GM19023 (cell line): ENCODE data around the gene ZW10.
A peak's percentile ranks its signal among the peaks of the same experiment; 100 is the strongest.
"Not testable (repeated sequence)": the region's sequence is repeated elsewhere in the genome, so short reads cannot be mapped to it uniquely, and the experiment has no call there.

Experiments used
- ATAC-seq: cut with Tn5 transposase; IDR thresholded peaks from one replicate; pipeline ENCODE4 v1.9.1; 2021; ENCODE audit warnings: mild to moderate bottlenecking, moderate library complexity; ENCODE audit not compliant: unreplicated experiment

The ZW10 gene

DNA sequence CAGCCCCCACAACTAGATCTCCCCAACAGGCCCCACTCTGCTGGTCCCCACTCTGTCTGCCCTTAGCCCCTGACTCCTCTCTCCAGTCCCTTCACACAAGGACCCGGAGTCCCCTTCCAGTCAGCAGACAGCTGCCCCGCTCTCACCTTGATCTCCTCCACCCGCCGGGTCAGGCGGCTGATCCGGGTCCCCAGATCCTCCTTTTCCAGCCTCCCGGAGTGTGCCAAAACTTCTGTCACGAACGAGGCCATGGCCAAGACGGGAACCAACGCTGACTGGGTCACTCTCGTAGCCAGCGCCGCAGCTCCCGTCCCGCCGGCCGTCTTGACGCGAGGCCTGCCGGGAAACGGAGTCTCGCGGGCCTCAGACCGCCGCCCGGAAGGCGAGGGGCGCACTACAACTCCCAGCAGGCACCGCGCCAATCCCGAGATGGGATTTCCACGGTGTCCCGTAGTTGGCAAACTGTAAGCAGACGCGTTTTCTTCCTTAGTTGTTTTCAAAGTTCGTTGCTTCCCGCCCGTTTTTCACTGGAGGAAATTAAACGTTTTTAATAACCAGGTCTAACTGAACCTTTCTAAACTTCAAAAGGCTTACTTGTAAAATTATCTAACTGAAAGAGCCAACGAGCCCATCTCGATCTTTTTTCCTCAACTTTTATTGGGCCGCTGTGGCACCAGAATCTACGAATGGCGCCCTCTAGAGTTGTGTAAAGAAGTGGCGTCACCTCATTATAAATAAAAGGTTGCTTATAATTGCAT lies at the start of gene ZW10:
Gene ZW10 (minus strand): TSS at position 277 of the 758 bp plus-strand sequence. CDS start 26 bp downstream, at position 251.
- peak; percentile 98 for ATAC-seq

- ATAC-seq: no peak
Observed at GRCh38 chr11:113818426-113818825, 44.9 kb upstream of the ZW10 start.

GRCh38 chr11:113817626-113818025 lies 44.1 kb upstream of the ZW10 start:
- ATAC-seq: no peak

- ATAC-seq: no peak
Observed at GRCh38 chr11:113817162-113817561, 43.7 kb upstream of the ZW10 start.

GRCh38 chr11:113814181-113814580 lies 40.7 kb upstream of the ZW10 start:
- no peak for ATAC-seq

DNA sequence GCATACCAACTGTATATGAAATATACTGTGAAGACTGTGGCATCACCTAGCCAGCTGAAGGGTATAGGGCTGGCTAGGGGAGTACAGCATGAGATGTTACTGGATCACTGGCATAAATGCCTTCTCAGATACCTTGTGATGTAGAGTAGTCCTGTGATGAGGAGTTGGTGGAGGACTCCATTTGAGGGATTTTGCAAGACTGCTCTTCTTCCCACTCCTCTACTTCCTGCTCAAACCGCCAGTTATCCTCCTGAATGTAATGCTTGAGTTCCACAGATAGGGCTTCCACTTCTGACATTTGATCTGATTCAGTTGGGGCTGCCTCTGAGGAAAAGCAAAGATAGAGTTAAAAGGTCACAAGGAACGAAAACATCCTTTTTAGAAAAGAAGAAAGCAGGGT lies 35.4 kb upstream of the ZW10 start:
- ATAC-seq: no peak

DNA sequence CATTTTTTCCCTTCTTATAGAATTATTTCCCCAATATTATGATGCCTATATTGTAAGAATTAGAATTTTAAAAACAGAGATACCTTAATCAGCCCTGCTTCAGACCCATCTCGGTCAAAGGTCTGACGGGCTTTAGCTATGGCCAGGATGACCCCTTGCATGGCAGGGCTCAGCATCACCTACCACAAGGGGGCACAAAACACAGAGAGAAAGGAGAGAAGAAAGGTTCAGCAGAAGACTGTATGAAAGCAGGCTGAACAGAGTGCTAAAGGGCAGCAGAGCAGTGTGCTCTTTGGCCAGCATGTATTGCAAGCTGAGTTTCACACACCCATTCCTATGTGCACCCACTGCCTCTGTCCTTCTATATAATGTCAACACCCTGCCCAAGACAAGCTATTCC lies 32.9 kb upstream of the ZW10 start:
- ATAC-seq: no peak

DNA sequence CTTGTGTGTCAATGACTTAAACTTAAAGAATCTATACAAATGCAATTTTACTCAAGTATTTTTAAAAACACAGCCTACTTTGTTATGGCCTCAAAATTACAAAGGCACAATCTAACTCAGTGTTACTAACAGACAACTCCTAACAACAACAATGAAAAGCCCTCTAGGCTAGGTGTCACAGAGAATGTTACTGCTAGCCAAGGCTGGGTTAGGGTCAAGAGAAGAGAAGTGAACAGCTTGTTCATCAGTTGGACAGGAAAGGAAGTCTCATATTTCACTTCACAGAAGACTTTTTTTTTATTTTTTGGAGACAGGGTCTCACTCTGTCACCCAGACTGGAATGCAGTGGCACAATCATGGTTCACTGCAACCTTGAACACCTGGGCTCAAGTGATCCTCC lies 32.1 kb upstream of the ZW10 start:
- ATAC-seq: no peak

DNA sequence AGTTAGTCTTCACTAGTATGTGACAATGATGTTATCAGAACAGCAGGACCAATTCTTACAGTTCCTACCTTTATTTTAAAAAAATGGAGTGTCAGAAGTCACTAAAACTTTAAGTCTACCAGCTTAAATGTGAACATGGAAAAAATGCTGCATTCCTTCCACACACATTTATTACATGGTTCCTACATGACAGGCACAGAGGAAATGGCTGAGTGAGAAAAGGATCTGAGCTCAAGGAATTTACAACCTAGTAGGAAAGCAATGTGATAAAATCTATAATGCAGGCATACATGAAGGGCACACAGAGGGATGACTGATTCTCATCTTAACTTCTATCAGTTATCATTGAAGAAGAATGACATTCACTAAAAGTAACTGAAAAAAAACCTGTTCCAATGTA lies 29.1 kb upstream of the ZW10 start:
- ATAC-seq: no peak

- peak; percentile 60 for ATAC-seq
Observed at GRCh38 chr11:113796663-113797259, 23.3 kb upstream of the ZW10 start.

GRCh38 chr11:113789675-113790320 lies 16.3 kb upstream of the ZW10 start:
- no peak for ATAC-seq

DNA sequence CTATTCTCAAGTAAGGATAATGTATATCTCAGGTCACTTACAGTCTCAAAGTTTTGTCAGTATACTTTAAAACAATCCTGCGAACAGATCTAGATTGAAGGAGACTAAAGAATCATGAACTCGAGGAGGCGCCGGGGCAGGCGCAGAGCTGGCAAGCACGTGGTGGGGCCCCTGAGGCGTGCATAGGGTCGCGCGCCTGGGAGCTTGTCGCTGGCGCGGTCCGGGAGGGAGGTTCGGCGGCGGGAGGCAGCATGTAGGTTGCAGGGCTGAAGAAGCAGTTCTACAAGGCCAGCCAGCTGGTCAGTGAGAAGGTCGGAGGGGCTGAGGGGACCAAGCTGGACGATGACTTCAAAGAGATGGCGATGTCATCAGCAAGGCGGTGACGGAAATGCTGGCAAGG lies 15.5 kb upstream of the ZW10 start:
- ATAC-seq: not testable (repeated sequence)

- no peak for ATAC-seq
Observed at GRCh38 chr11:113782134-113782533, 8.6 kb upstream of the ZW10 start.

- no peak for ATAC-seq
Observed at GRCh38 chr11:113781682-113782081, 8.2 kb upstream of the ZW10 start.

DNA sequence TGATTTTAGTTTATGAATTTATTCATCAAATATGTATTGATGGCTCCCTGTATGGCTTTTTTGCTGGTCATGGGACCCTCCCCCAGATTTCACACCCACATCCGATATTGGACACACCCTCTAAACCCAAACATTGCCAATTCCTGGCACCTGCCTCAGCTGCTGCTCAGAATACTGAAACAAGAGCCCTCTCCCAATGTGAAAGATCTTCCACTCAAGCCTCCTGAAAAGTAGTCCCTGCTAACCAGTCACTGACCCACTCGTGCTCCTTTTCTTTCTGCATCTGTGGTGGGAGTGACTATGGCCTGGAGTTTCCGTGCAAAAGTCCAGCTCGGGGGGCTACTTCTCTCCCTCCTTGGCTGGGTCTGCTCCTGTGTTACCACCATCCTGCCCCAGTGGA lies 6.0 kb upstream of the ZW10 start, which contains the start of gene CLDN25:
Gene CLDN25 (plus strand): TSS at position 301 of the 400 bp plus-strand sequence. CDS start 0 bp downstream, at position 301.
- ATAC-seq: no peak

DNA sequence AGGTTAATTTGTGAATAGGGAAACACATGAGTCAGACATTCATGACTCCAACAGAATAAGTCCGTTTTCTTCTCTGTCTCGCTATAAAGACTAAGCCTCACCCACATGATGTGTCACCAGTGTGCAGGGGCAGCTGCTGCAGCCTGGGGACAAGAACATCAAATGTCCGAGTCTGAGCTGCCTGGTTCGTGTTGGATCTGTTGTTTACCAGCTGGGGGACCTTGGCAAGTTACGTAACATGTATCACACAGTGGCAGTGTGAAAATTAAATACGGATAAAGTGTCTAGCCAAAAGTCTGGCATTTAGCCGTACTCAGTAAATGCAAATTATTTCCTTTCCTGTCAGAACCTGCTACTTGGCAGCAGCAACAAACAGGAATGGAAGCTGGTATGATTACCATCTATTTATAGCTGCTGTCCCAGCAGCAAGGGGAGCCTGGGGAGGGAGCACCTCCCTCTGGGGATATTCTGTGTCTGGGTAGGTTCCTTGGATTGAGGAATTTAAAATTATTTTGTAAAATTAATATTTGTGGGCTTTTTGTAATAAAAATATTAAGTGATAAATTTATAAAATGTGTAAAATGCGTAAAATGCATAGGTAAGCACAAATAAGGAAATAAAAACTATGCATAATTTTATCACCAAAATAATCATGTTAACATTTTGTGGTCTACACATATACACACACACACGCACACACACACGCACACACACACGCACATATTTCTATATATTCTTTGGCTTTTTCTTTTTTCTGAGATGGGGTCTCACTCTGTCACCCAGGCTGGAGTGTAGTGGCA lies 4.8 kb upstream of the ZW10 start:
- no peak for ATAC-seq

DNA sequence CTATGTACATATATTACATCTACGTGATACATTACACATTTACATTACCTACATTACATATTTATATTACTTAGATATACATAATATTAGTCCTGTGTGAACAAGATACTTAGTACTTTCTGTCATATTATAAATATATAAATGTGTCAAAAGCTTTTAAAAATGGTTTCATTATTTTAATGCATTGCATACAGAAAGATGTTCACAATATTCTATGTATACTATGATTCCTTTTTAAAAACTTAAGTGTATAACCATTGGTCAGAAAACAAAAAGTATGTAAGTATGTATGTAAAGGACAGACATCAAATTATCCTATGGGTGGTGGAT lies 647 bp upstream of the ZW10 start:
- ATAC-seq: no peak

DNA sequence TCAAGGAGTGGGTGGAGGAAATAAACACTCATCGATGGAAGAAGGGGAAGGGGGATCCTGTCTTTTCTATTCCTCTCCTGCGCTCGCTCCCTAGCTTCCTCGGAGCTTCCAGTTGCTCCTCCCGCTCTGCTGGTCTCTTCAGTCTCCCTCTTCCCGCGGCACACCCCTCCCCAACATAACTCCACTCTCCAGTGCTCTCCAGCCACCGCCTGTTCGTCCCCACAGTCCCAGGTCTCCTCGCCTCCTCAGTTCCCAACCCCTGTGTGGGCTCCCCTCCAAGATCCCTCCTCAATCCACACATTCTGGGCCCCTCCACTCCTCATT lies 438 bp downstream of the ZW10 start:
- peak; percentile 10 for ATAC-seq

- no peak for ATAC-seq
Observed at GRCh38 chr11:113771964-113772363, 1.5 kb downstream of the ZW10 start.

DNA sequence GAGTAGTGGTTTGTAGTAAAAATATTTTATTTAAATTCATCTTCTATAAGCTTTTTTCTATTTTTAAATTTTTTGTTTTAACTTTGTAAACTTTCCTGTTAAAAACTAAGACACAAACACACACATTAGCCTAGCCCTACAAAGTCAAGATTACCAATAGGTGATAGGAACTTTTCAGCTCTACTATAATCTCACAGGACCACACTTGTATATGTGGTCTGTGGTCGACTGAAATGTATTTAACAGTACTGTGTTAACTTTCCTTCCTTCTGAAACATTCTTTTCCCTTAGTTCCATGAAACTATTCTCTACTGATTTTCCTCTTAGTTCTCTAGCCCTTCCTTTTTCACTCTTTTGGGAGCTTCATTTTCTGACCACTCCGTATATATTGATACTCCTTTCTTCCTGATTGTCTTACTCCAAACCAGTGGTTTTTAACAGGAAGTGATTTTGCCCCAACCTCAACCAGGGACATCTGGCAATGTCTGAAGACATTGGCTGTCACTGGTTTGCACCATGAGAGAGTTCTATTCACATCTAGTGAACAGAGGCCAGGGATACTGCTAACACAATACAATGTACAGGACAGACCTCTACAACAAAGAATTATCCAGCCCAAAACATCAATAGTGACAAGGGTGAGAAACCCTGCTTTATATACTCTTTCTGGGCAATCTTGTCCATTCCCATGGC lies 8.8 kb downstream of the ZW10 start:
- ATAC-seq: no peak

- not testable (repeated sequence) for ATAC-seq
Observed at GRCh38 chr11:113763040-113763439, 10.5 kb downstream of the ZW10 start.
